Measurements from ENCODE around the gene TXNDC8. TPM values are rescaled to one million over a fixed set of nuclear protein-coding genes. Genes with fewer than 3 reads are reported as not detected.

TXNDC8 gene
- total RNA-seq, 3 donors from 2014 or later (not counting 1 experiment from before 2014, with no cell fraction given): not detected

DNA sequence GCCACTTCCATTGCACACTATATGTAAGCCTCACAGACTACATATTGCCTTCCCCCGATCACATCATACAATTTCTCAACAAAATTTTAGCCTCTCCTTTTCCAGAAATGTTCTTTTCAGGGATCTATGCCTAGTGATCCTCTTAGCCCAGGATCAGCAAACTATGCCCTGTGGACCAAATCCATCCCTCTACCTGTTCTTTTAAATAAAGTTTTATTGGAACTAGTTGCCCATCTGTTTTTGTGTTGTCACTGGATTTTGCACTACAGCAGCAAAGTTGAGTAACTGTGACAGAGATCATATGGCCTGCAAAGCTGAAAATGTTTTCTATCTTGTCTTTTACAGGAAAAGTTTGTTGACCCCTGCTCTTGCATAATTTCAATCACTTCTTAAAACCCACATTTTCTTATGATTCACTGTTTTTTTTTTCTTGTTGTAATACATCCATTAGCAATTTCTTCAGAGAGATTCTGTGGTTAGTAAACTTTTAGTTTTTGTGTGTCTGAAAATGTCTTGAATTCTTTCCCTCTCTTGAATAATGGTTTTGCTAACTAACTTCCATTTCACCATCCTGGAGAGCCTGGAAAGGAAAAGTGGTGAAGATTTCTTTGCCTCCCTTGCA, 7.1 kb downstream of the TXNDC8 start:
- no peak for ATAC-seq
- Histone ChIP-seq H3K36me3 (ENCODE audit: control insufficient read depth, insufficient read depth, low read length) (no peaks in the 10 kb centered on the region), H3K4me3 (ENCODE audit: low read length) (no peak overlapping the region), H3K4me1 (ENCODE audit: control insufficient read depth, insufficient read depth, low read length) (no peaks in the 10 kb centered on the region), H3K27ac (ENCODE audit: low read length) (no peak overlapping the region), H3K27me3 (ENCODE audit: control insufficient read depth, insufficient read depth, low read length) (no peaks in the 10 kb centered on the region), H3K9me3 (ENCODE audit: control insufficient read depth, insufficient read depth, low read length) (peaks cover 3% of the 10 kb centered on the region)
- H3K4me1 Mint-ChIP-seq: no peaks in the 10 kb centered on the region
- WGBS (ENCODE audit: insufficient coverage): 87% methylated on average over 1 of the region's 1 CpG
- intact Hi-C loops (cut with micrococcal nuclease): no loop called here
- H3K27ac Mint-ChIP-seq: no peak overlapping the region
- no peak for DNase-seq
- no peaks in the 10 kb centered on the region for H3K9me3 Mint-ChIP-seq
- no peak for TF ChIP-seq CTCF (IDR thresholded peaks at IDR 0.05)
- H3K27me3 Mint-ChIP-seq (ENCODE audit: low read depth in 2 of 2): no peaks in the 10 kb centered on the region
- no peak overlapping the region for H3K4me3 Mint-ChIP-seq
- no peaks in the 10 kb centered on the region for H3K36me3 Mint-ChIP-seq

GRCh38 chr9:110329639-110330230, 7.9 kb downstream of the TXNDC8 start:
- H3K27me3 ChIP-seq (ENCODE audit: control insufficient read depth, insufficient read depth, low read length): no peaks in the 10 kb centered on the region
- intact Hi-C loops (cut with micrococcal nuclease): no loop called here
- no peaks in the 10 kb centered on the region for H3K36me3 ChIP-seq (ENCODE audit: control insufficient read depth, insufficient read depth, low read length)
- no peak overlapping the region for H3K4me3 ChIP-seq (ENCODE audit: low read length)
- no peaks in the 10 kb centered on the region for H3K27me3 Mint-ChIP-seq (ENCODE audit: low read depth in 2 of 2)
- no peak for TF ChIP-seq CTCF (IDR thresholded peaks at IDR 0.05)
- no peaks in the 10 kb centered on the region for H3K4me1 Mint-ChIP-seq
- peaks cover 3% of the 10 kb centered on the region for H3K9me3 ChIP-seq (ENCODE audit: control insufficient read depth, insufficient read depth, low read length)
- H3K27ac Mint-ChIP-seq: no peak overlapping the region
- H3K4me1 ChIP-seq (ENCODE audit: control insufficient read depth, insufficient read depth, low read length): no peaks in the 10 kb centered on the region
- ATAC-seq: no peak
- no peaks in the 10 kb centered on the region for H3K9me3 Mint-ChIP-seq
- no peak overlapping the region for H3K27ac ChIP-seq (ENCODE audit: low read length)
- WGBS (ENCODE audit: insufficient coverage): 62% methylated on average over 5 of the region's 5 CpGs
- no peaks in the 10 kb centered on the region for H3K36me3 Mint-ChIP-seq
- no peak for DNase-seq
- H3K4me3 Mint-ChIP-seq: no peak overlapping the region

DNA sequence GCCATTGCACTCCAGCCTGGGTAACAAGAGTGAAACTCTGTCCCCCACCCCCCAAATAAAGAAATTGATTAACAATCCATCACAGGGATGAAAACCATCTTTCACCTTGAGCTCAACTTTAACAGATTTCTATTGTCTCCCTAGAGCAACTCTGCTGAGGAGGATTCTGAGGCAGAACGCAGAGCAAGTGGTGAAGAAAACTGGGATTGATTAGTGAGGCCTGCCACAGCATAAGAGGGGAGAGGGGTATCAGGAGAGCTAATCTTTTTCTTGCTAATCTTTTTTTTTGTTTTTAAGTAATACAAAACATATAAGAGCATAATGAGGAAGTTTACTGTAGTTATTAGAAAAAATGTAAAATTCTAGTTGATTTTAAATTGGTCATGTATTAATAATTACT, 8.9 kb downstream of the TXNDC8 start:
- no peak overlapping the region for H3K4me3 Mint-ChIP-seq
- Histone ChIP-seq H3K27me3 (ENCODE audit: control insufficient read depth, insufficient read depth, low read length) (no peaks in the 10 kb centered on the region), H3K4me1 (ENCODE audit: control insufficient read depth, insufficient read depth, low read length) (no peaks in the 10 kb centered on the region), H3K4me3 (ENCODE audit: low read length) (no peak overlapping the region), H3K27ac (ENCODE audit: low read length) (no peak overlapping the region), H3K36me3 (ENCODE audit: control insufficient read depth, insufficient read depth, low read length) (no peaks in the 10 kb centered on the region), H3K9me3 (ENCODE audit: control insufficient read depth, insufficient read depth, low read length) (peaks cover 3% of the 10 kb centered on the region)
- intact Hi-C loops (cut with micrococcal nuclease): no loop called here
- 60% methylated on average over 1 of the region's 1 CpG for WGBS (ENCODE audit: insufficient coverage)
- DNase-seq (no peak), ATAC-seq (no peak)
- H3K4me1 Mint-ChIP-seq: no peaks in the 10 kb centered on the region
- H3K27ac Mint-ChIP-seq: no peak overlapping the region
- no peak for TF ChIP-seq CTCF (IDR thresholded peaks at IDR 0.05)
- H3K9me3 Mint-ChIP-seq: no peaks in the 10 kb centered on the region
- H3K27me3 Mint-ChIP-seq (ENCODE audit: low read depth in 2 of 2): no peaks in the 10 kb centered on the region
- no peaks in the 10 kb centered on the region for H3K36me3 Mint-ChIP-seq

DNA sequence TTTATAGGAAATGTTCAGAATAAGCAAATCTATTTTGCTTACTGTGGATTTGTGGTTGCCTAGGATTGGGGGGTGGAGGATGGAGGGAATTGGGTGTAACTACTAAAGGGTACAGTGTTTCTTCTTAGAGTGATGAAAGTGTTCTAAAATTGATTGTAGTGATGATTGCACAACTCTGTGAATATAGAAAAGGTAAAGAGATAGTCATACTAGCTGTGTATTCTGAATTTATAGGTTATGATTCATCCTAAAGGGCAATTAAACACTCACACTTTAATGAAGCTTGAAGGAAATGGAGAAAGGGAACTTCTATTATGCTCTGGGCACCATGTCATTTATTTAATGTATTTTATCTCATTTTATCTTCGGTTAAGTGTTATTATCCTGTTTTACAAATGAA, 9.9 kb downstream of the TXNDC8 start:
- intact Hi-C loops (cut with micrococcal nuclease): no loop called here
- Histone ChIP-seq H3K9me3 (ENCODE audit: control insufficient read depth, insufficient read depth, low read length) (peaks cover 3% of the 10 kb centered on the region), H3K36me3 (ENCODE audit: control insufficient read depth, insufficient read depth, low read length) (no peaks in the 10 kb centered on the region), H3K27ac (ENCODE audit: low read length) (no peak overlapping the region), H3K4me3 (ENCODE audit: low read length) (no peak overlapping the region), H3K4me1 (ENCODE audit: control insufficient read depth, insufficient read depth, low read length) (no peaks in the 10 kb centered on the region), H3K27me3 (ENCODE audit: control insufficient read depth, insufficient read depth, low read length) (no peaks in the 10 kb centered on the region)
- Mint-ChIP-seq H3K27ac (no peak overlapping the region), H3K36me3 (no peaks in the 10 kb centered on the region), H3K9me3 (no peaks in the 10 kb centered on the region), H3K4me3 (no peak overlapping the region), H3K27me3 (ENCODE audit: low read depth in 2 of 2) (no peaks in the 10 kb centered on the region), H3K4me1 (no peaks in the 10 kb centered on the region)
- ATAC-seq: no peak
- no peak for DNase-seq
- TF ChIP-seq CTCF (IDR thresholded peaks at IDR 0.05): no peak
- WGBS (ENCODE audit: insufficient coverage): no CpG with 5 or more reads among the region's 1 CpG

Measured in natural killer cell (primary cell).